SK-N-SH (cell line): ENCODE measurements around the gene ZNF526. TPM values are rescaled to one million over a fixed set of nuclear protein-coding genes. Genes with fewer than 3 reads are reported as not detected.

Experiments used
- CTCF ChIA-PET: fragments of 300-600, 350-600 bp; formaldehyde crosslinking; extraction: SDS; loops from one replicate; lab custom pipeline; 2021; lab: Yijun Ruan, JAX
- POLR2A ChIA-PET: fragments of 350-600 bp; sonication (Branson Sonifier 250); formaldehyde crosslinking; extraction: SDS; loops from one replicate; lab custom pipeline; 2020; ENCODE audit warnings: antibody characterized with exemption, inconsistent platforms; lab: Yijun Ruan, JAX
- DNase-seq: peaks from one replicate; pipeline ENCODE4 v3.0.0; 2012
- H2AFZ ChIP-seq: fragments of 200-600 bp; sonication (generic); 2 replicates; pipeline ENCODE4 v1.8.1; 2016; ENCODE audit warnings: antibody characterized with exemption, mild to moderate bottlenecking, low read depth
- H3F3A ChIP-seq: fragments of 200-600 bp; sonication (generic); replicated peaks from 2 replicates; pipeline ENCODE3; 2016; ENCODE audit warnings: antibody characterized with exemption, mild to moderate bottlenecking; ENCODE audit not compliant: insufficient read depth
- H3K27ac ChIP-seq, 2 experiments: fragments of 200-500 bp in 1 of 2; fragments of 200-600 bp in 1 of 2; sonication (Bioruptor generic) in 1 of 2; sonication (generic), shearing (Covaris generic) in 1 of 2; 2 replicates each; pipeline versions ENCODE4 v1.5.1 to v1.6.1; 2014 to 2016; ENCODE audit warnings: low read depth in 2 of 2, inconsistent platforms in 1 of 2, low read length in 1 of 2, mild to moderate bottlenecking in 1 of 2, mixed read lengths in 1 of 2
- H3K27me3 ChIP-seq: fragments of 200-600 bp; sonication (generic), shearing (Covaris generic); 2 replicates; pipeline ENCODE4 v1.6.1; 2016; ENCODE audit warnings: mixed run types; ENCODE audit not compliant: insufficient read depth
- H3K36me3 ChIP-seq, 2 experiments: fragments of 200-500 bp in 1 of 2; fragments of 200-600 bp in 1 of 2; sonication (Bioruptor generic) in 1 of 2; sonication (generic) in 1 of 2; replicated peaks in 1 of 2; 2 replicates each; pipeline versions ENCODE3 to v1.5.1; 2014 to 2016; ENCODE audit warnings: low read length in 1 of 2, mild to moderate bottlenecking in 1 of 2; ENCODE audit not compliant: insufficient read depth in 2 of 2, control insufficient read depth in 1 of 2
- H3K4me1 ChIP-seq, 2 experiments: fragments of 200-500 bp in 1 of 2; fragments of 200-600 bp in 1 of 2; sonication (Bioruptor generic) in 1 of 2; sonication (generic), shearing (Covaris generic) in 1 of 2; 2 replicates each; pipeline versions ENCODE4 v1.5.1 to v1.6.1; 2014 to 2016; ENCODE audit warnings: low read depth in 1 of 2, low read length in 1 of 2, mixed run types in 1 of 2; ENCODE audit not compliant: insufficient read depth in 2 of 2, control insufficient read depth in 1 of 2
- H3K4me2 ChIP-seq: fragments of 200-600 bp; sonication (generic), shearing (Covaris generic); 2 replicates; pipeline ENCODE4 v1.6.1; 2017; ENCODE audit warnings: mixed run types
- H3K4me3 ChIP-seq, 2 experiments: fragments of 200-500 bp in 1 of 2; fragments of 200-600 bp in 1 of 2; sonication (Bioruptor generic) in 1 of 2; sonication (generic), shearing (Covaris generic) in 1 of 2; 2 replicates each; pipeline versions ENCODE4 v1.5.1 to v1.8.1; 2014 to 2016; ENCODE audit warnings: low read depth in 2 of 2, inconsistent platforms in 1 of 2, low read length in 1 of 2, mild to moderate bottlenecking in 1 of 2, mixed read lengths in 1 of 2, moderate library complexity in 1 of 2
- H3K79me2 ChIP-seq: fragments of 200-600 bp; sonication (generic); 2 replicates; pipeline ENCODE4 v1.8.1; 2017; ENCODE audit warnings: mild to moderate bottlenecking; ENCODE audit not compliant: insufficient read depth
- H3K9ac ChIP-seq: fragments of 200-600 bp; sonication (generic); 2 replicates; pipeline ENCODE4 v1.6.1; 2017; ENCODE audit warnings: mixed run types
- H3K9me2 ChIP-seq: fragments of 200-600 bp; sonication (generic); 2 replicates; pipeline ENCODE4 v1.6.1; 2017; ENCODE audit warnings: mixed run types
- H3K9me3 ChIP-seq: fragments of 200-600 bp; sonication (generic); 2 replicates; pipeline ENCODE4 v1.6.1; 2017; ENCODE audit warnings: mixed run types, mild to moderate bottlenecking, moderate library complexity
- H4K20me1 ChIP-seq: fragments of 200-600 bp; sonication (generic); 2 replicates; pipeline ENCODE4 v1.6.1; 2017; ENCODE audit warnings: mild to moderate bottlenecking, mixed run types; ENCODE audit not compliant: insufficient read depth
- ELF1 ChIP-seq: IDR thresholded peaks from 2 replicates; pipeline ENCODE4 v1.4.0; 2012
- EZH2phosphoT487 ChIP-seq: fragments of 200-600 bp; sonication (generic); IDR thresholded peaks from 2 replicates; pipeline ENCODE4 v1.6.1; 2017; ENCODE audit warnings: low read depth, mixed run types, mild to moderate bottlenecking, antibody characterized with exemption, moderate library complexity, borderline replicate concordance
- FOSL2 ChIP-seq: IDR thresholded peaks from 2 replicates; pipeline ENCODE4 v1.4.0; 2012; ENCODE audit warnings: low read depth, mild to moderate bottlenecking, moderate library complexity, borderline replicate concordance
- FOXM1 ChIP-seq: IDR thresholded peaks from 2 replicates; pipeline ENCODE4 v1.4.0; 2012; ENCODE audit warnings: low read depth, mild to moderate bottlenecking
- GATA2 ChIP-seq: sonication (generic); formaldehyde crosslinking; IDR thresholded peaks from 2 replicates; pipeline ENCODE4 v1.5.0; 2020; ENCODE audit warnings: mild to moderate bottlenecking, missing genetic modification reagents
- JUND ChIP-seq: IDR thresholded peaks from 2 replicates; pipeline ENCODE4 v1.4.0; 2012
- NFIC ChIP-seq: IDR thresholded peaks from 2 replicates; pipeline ENCODE4 v1.4.0; 2012; ENCODE audit warnings: borderline replicate concordance
- NRF1 ChIP-seq: IDR thresholded peaks from 2 replicates; pipeline ENCODE4 v1.6.1; 2012; ENCODE audit warnings: low read depth, mild to moderate bottlenecking, low read length
- RAD21 ChIP-seq: IDR thresholded peaks from 2 replicates; pipeline ENCODE4 v1.6.1; 2012; ENCODE audit warnings: mild to moderate bottlenecking, low read length
- SIN3A ChIP-seq: IDR thresholded peaks from 2 replicates; pipeline ENCODE4 v1.6.1; 2012; ENCODE audit warnings: low read depth, mild to moderate bottlenecking, low read length, moderate library complexity, borderline replicate concordance
- SMC3 ChIP-seq: IDR thresholded peaks from 2 replicates; pipeline ENCODE4 v1.6.1; 2012; ENCODE audit warnings: low read depth, low read length, improper control_type of control experiment
- TAF1 ChIP-seq: IDR thresholded peaks from 2 replicates; pipeline ENCODE4 v1.6.1; 2012; ENCODE audit warnings: low read depth, mild to moderate bottlenecking, low read length, moderate library complexity, borderline replicate concordance
- WGBS: methylation state at CpG from one replicate; pipeline ENCODE4 v1.1.6; 2017; ENCODE audit warnings: low lambda C conversion rate; 5-methylcytosine and 5-hydroxymethylcytosine counted together
- polyA plus RNA-seq, 3 experiments: library from polyadenylated mRNA; depleted of rRNA; stranded (reverse); fragments of >200 nt; gene quantifications; 2 replicates each; pipeline ENCODE4 v1.2.3, GENCODE V29; 2012
- TF ChIP-seq, protein P1 (sequence below): IDR thresholded peaks from 2 replicates; pipeline ENCODE4 v1.4.0; 2012; ENCODE audit warnings: low read depth, borderline replicate concordance
- TF ChIP-seq, protein P2 (sequence below): fragments of 150-350 bp; IDR thresholded peaks from 2 replicates; pipeline ENCODE4 v1.6.1; 2017; ENCODE audit warnings: antibody characterized with exemption, low read length, low read depth, borderline replicate concordance
- TF ChIP-seq, protein P3 (sequence below): IDR thresholded peaks from 2 replicates; pipeline ENCODE4; 2012
- TF ChIP-seq, protein P4 (sequence below): IDR thresholded peaks from 2 replicates; pipeline ENCODE4 v1.6.1; 2012; ENCODE audit warnings: mild to moderate bottlenecking, low read depth, low read length, moderate library complexity

ZNF526 gene
- polyA plus RNA-seq, 1 of the 3 experiments (the other 2 are of a cell fraction), result 3.5 TPM

DNA sequence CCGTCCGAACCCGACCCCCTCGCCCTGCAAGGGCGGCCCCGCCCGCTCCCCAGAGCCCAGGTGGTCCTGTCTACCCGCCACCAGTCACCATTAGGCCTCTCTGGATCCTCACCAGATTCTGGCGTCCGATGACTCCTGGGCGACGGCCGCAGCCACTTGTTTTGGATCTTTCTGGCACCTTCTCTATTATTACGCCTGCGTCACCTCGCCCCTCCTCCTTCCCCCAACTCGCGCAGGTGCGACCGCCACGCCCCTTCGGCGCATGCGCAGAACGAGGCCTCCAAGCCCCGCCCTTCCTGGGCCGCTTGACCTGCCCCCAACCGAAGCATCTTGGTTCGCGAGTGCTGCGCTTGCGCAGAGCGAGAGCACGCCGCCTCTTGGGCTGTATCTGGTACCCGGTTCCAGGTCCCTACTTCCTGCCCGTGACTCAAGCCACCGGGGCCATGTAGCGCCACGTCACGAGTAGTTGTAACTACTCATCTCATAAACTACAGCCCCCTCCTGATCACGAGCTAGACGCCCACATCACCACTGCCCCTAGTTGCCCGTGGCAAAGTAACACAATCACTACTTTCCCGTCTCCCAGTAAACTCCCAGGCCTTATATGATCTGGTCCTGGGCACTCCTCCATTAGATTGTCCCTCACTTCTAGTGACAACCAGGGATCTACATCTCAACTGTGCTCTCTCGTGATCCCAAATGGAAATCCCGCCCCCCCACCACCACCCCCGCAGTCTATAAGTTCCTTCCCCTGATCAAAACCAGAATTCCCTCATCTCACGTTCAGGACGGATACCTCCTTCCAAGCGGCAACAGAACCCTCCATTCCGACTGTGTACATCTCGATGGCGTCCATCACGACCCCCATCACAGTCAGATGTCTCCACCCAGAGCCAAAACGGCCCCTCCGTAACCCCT lies 2.3 kb upstream of the ZNF526 start, which contains the start of gene DEDD2 (continued):
- TF ChIP-seq FOSL2 (no peak; the same call in 1 of the 2 replicates), RAD21 (no peak), GATA2 (CRISPR knock-in tag) (no peak), EZH2phosphoT487 (no peak), SMC3 (no peak), SIN3A (no peak), FOXM1 (no peak)
- TF ChIP-seq, protein P1, sequence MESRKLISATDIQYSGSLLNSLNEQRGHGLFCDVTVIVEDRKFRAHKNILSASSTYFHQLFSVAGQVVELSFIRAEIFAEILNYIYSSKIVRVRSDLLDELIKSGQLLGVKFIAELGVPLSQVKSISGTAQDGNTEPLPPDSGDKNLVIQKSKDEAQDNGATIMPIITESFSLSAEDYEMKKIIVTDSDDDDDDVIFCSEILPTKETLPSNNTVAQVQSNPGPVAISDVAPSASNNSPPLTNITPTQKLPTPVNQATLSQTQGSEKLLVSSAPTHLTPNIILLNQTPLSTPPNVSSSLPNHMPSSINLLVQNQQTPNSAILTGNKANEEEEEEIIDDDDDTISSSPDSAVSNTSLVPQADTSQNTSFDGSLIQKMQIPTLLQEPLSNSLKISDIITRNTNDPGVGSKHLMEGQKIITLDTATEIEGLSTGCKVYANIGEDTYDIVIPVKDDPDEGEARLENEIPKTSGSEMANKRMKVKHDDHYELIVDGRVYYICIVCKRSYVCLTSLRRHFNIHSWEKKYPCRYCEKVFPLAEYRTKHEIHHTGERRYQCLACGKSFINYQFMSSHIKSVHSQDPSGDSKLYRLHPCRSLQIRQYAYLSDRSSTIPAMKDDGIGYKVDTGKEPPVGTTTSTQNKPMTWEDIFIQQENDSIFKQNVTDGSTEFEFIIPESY, result no peak
- TF ChIP-seq, protein P2, sequence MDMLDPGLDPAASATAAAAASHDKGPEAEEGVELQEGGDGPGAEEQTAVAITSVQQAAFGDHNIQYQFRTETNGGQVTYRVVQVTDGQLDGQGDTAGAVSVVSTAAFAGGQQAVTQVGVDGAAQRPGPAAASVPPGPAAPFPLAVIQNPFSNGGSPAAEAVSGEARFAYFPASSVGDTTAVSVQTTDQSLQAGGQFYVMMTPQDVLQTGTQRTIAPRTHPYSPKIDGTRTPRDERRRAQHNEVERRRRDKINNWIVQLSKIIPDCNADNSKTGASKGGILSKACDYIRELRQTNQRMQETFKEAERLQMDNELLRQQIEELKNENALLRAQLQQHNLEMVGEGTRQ, result no peak

DNA sequence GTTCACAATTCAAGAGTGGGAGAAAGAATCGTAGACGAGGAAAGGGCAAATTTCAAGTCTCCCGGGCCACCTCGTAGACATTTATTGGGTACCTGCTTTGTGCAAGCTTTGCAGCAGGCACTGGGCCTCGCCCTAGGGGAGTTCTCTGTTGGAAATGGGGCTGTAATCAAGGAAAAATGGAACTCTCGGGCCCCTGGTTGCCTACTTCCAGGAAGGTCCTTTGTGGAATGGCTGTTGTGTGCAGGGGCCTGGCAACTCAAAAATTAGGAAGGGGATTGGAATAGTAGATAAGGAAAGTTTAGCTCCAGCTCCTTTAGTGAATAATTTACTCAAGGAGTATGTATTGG lies 612 bp downstream of the ZNF526 start:
- Histone ChIP-seq H3K4me1 (peaks cover 9 to 27% of the 10 kb centered on the region in 2 experiments; a peak in 2 of 4 replicates), H3K27ac (peak overlapping the region; percentile 70 to 79; a peak in 3 of 4 replicates), H2AFZ (no peak overlapping the region), H3F3A (peaks cover 12% of the 10 kb centered on the region), H3K9ac (peak overlapping the region; percentile 85), H4K20me1 (peaks cover 1% of the 10 kb centered on the region), H3K9me3 (no peaks in the 10 kb centered on the region), H3K79me2 (peaks cover 80% of the 10 kb centered on the region), H3K9me2 (no peaks in the 10 kb centered on the region), H3K36me3 (peaks cover 0 to 17% of the 10 kb centered on the region in 2 experiments), H3K4me3 (peak overlapping the region; percentile 79), H3K4me2 (peak overlapping the region; percentile 88), H3K27me3 (no peaks in the 10 kb centered on the region)
- ChIA-PET POLR2A (interaction anchor here (1.2 to 1.6 kb wide), 2 partner anchors 9 to 19 kb away, joined by 3 to 7 read pairs; no protein-coding TSS in a partner anchor), CTCF (interaction anchor here (0.6 to 2.6 kb wide), 7 partner anchors 10 to 112 kb away, joined by 3 to 8 read pairs (median 3); no protein-coding TSS in a partner anchor)
- WGBS, result 0% methylated on average over 6 of the region's 6 CpGs
- no peak for TF ChIP-seq NRF1
- TF ChIP-seq, protein P3, sequence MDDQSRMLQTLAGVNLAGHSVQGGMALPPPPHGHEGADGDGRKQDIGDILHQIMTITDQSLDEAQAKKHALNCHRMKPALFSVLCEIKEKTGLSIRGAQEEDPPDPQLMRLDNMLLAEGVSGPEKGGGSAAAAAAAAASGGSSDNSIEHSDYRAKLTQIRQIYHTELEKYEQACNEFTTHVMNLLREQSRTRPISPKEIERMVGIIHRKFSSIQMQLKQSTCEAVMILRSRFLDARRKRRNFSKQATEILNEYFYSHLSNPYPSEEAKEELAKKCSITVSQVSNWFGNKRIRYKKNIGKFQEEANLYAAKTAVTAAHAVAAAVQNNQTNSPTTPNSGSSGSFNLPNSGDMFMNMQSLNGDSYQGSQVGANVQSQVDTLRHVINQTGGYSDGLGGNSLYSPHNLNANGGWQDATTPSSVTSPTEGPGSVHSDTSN, result no peak
- TF ChIP-seq JUND, result no peak
- TF ChIP-seq ELF1, result no peak
- no peak for TF ChIP-seq GATA2 (CRISPR knock-in tag)
- no peak for TF ChIP-seq NFIC
- TF ChIP-seq, protein P4, sequence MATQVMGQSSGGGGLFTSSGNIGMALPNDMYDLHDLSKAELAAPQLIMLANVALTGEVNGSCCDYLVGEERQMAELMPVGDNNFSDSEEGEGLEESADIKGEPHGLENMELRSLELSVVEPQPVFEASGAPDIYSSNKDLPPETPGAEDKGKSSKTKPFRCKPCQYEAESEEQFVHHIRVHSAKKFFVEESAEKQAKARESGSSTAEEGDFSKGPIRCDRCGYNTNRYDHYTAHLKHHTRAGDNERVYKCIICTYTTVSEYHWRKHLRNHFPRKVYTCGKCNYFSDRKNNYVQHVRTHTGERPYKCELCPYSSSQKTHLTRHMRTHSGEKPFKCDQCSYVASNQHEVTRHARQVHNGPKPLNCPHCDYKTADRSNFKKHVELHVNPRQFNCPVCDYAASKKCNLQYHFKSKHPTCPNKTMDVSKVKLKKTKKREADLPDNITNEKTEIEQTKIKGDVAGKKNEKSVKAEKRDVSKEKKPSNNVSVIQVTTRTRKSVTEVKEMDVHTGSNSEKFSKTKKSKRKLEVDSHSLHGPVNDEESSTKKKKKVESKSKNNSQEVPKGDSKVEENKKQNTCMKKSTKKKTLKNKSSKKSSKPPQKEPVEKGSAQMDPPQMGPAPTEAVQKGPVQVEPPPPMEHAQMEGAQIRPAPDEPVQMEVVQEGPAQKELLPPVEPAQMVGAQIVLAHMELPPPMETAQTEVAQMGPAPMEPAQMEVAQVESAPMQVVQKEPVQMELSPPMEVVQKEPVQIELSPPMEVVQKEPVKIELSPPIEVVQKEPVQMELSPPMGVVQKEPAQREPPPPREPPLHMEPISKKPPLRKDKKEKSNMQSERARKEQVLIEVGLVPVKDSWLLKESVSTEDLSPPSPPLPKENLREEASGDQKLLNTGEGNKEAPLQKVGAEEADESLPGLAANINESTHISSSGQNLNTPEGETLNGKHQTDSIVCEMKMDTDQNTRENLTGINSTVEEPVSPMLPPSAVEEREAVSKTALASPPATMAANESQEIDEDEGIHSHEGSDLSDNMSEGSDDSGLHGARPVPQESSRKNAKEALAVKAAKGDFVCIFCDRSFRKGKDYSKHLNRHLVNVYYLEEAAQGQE, result no peak
- no peak for TF ChIP-seq TAF1
- no peak for TF ChIP-seq EZH2phosphoT487
- TF ChIP-seq FOXM1, result no peak
- DNase-seq, result no peak
